ENCODE data around the gene AKR1E2. TPM values are rescaled to one million over a fixed set of nuclear protein-coding genes. Genes with fewer than 3 reads are reported as not detected.

Gene AKR1E2
- total and polyA plus RNA-seq, 2 of the 8 experiments (the other 6 are each of a cell fraction or from before 2014, with no cell fraction given) = 2.6 to 3.5 TPM

DNA sequence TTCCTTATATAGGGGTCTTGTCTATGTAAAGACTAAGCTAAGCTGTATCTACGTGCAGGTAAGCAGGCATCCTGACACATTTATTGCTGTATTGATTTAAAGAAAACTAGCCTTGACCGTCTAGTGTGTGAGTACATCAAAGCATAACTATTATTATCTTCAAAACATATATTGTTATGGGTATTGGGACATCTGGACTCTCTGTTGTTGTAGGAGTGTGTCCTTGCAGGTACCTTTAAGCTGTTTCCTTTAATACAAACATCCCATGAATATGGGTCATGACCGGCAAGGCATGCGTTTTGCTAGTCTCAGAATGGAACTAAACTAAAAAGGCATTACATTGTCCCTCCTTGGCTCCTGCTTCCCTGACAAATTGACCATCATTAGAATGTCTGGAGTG lies 35.1 kb upstream of the AKR1E2 start:
- H3K79me1 ChIP-seq (ENCODE audit: low read depth, low read length) = no peaks in the 10 kb centered on the region
- no peak for DNase-seq (ENCODE audit: low read depth in 1 of 2, low spot score in 2 of 2)
- no peak for FAIRE-seq
- no peak overlapping the region for H2AK5ac ChIP-seq (ENCODE audit: low read depth, low read length)
- ChIA-PET CTCF (ENCODE audit: partially characterized antibody) (no interaction called here), POLR2A (ENCODE audit: partially characterized antibody) (no interaction called here)
- no peaks in the 10 kb centered on the region for H3K23me2 ChIP-seq (ENCODE audit: low read depth, low read length)
- no peaks in the 10 kb centered on the region for H3K4me1 ChIP-seq (replicated peaks in 1 of 4; ENCODE audit: control insufficient read depth in 3 of 4, insufficient read depth in 4 of 4, low read length in 3 of 4)
- no peak overlapping the region for H3K27ac ChIP-seq (ENCODE audit: low read depth, low read length)
- no peak overlapping the region for H3K23ac ChIP-seq (ENCODE audit: insufficient read length)
- H3K4ac ChIP-seq (replicated peaks; ENCODE audit: insufficient read length, low read depth, low read length) = no peak overlapping the region
- H4K20me1 ChIP-seq (replicated peaks in 1 of 2; ENCODE audit: control insufficient read depth in 1 of 2, insufficient read depth in 2 of 2, low read length in 2 of 2) = no peaks in the 10 kb centered on the region
- H2BK12ac ChIP-seq (ENCODE audit: low read depth, low read length) = no peak overlapping the region
- H3K36me3 ChIP-seq (ENCODE audit: control insufficient read depth in 2 of 4, insufficient read depth in 4 of 4, low read length in 3 of 4) = no peaks in the 10 kb centered on the region
- no peaks in the 10 kb centered on the region for H3K27me3 ChIP-seq (replicated peaks in 1 of 4; ENCODE audit: control insufficient read depth in 3 of 4, extremely low read depth in 1 of 4, insufficient read depth in 3 of 4, low read length in 3 of 4)
- no peak overlapping the region for H2BK120ac ChIP-seq (replicated peaks; ENCODE audit: low read depth, low read length)
- H3K79me2 ChIP-seq (ENCODE audit: control insufficient read depth in 1 of 2, insufficient read depth in 2 of 2, low read length in 2 of 2) = no peaks in the 10 kb centered on the region
- no peak overlapping the region for H3K4me2 ChIP-seq (ENCODE audit: insufficient read depth in 1 of 2, low read depth in 2 of 2, low read length in 2 of 2)
- TF ChIP-seq TBP (IDR thresholded peaks at IDR 0.05; ENCODE audit: low read depth, low read length) = no peak
- TF ChIP-seq KDM1A (IDR thresholded peaks at IDR 0.05; ENCODE audit: borderline replicate concordance, low read length) = no peak
- TF ChIP-seq, protein P1, sequence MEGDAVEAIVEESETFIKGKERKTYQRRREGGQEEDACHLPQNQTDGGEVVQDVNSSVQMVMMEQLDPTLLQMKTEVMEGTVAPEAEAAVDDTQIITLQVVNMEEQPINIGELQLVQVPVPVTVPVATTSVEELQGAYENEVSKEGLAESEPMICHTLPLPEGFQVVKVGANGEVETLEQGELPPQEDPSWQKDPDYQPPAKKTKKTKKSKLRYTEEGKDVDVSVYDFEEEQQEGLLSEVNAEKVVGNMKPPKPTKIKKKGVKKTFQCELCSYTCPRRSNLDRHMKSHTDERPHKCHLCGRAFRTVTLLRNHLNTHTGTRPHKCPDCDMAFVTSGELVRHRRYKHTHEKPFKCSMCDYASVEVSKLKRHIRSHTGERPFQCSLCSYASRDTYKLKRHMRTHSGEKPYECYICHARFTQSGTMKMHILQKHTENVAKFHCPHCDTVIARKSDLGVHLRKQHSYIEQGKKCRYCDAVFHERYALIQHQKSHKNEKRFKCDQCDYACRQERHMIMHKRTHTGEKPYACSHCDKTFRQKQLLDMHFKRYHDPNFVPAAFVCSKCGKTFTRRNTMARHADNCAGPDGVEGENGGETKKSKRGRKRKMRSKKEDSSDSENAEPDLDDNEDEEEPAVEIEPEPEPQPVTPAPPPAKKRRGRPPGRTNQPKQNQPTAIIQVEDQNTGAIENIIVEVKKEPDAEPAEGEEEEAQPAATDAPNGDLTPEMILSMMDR (IDR thresholded peaks at IDR 0.05; ENCODE audit: control extremely low read depth in 1 of 3, insufficient read depth in 1 of 3, low read depth in 1 of 3, low read length in 3 of 3) = no peak
- no peak for TF ChIP-seq SUZ12 (IDR thresholded peaks at IDR 0.05; ENCODE audit: low read length)
- TF ChIP-seq, protein P2, sequence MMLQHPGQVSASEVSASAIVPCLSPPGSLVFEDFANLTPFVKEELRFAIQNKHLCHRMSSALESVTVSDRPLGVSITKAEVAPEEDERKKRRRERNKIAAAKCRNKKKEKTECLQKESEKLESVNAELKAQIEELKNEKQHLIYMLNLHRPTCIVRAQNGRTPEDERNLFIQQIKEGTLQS (IDR thresholded peaks at IDR 0.05; ENCODE audit: insufficient read depth, low read depth, low read length) = no peak
- no peak for TF ChIP-seq BACH1 (IDR thresholded peaks at IDR 0.05; ENCODE audit: low read length)
- TF ChIP-seq EGR1 (IDR thresholded peaks at IDR 0.05; ENCODE audit: borderline replicate concordance, low read depth, low read length) = no peak
- TF ChIP-seq JUN (IDR thresholded peaks at IDR 0.05; ENCODE audit: low read depth, low read length) = no peak
- H3K9ac ChIP-seq (replicated peaks in 1 of 4; ENCODE audit: extremely low read depth in 1 of 4, low read depth in 3 of 4, low read length in 3 of 4) = no peak overlapping the region
- no peak overlapping the region for H2BK20ac ChIP-seq (ENCODE audit: low read length)
- no peaks in the 10 kb centered on the region for H3K9me3 ChIP-seq (ENCODE audit: insufficient read depth in 2 of 2, low read depth in 1 of 2, low read length in 1 of 2)
- no peak overlapping the region for H3K18ac ChIP-seq (ENCODE audit: extremely low read depth, low read length)
- no peak overlapping the region for H2BK5ac ChIP-seq (ENCODE audit: low read depth, low read length)
- H2BK15ac ChIP-seq (ENCODE audit: low read length) = no peak overlapping the region
- no peak overlapping the region for H3K56ac ChIP-seq (replicated peaks; ENCODE audit: insufficient read length, low read depth, low read length)
- H4K8ac ChIP-seq (ENCODE audit: extremely low read depth, insufficient read depth, low read length) = no peak overlapping the region
- H3K14ac ChIP-seq (ENCODE audit: insufficient read length) = no peak overlapping the region
- no peak overlapping the region for H3K4me3 ChIP-seq (ENCODE audit: extremely low read depth in 1 of 4, insufficient read depth in 2 of 4, low read depth in 3 of 4, low read length in 4 of 4)
- no peak overlapping the region for H4K5ac ChIP-seq (ENCODE audit: insufficient read length, low read depth, low read length)
- no peak overlapping the region for H4K91ac ChIP-seq (replicated peaks; ENCODE audit: insufficient read length, low read length)
- 94% methylated on average over 4 of the region's 4 CpGs; no CpG with 5 or more reads in 1 of the 2 experiments for WGBS, 2 experiments (ENCODE audit: extremely low coverage in 1 of 2, insufficient coverage in 1 of 2, insufficient read length in 1 of 2, insufficient replicate concordance in 2 of 2, low coverage in 1 of 2, low lambda C conversion rate in 2 of 2, missing lambda C conversion rate in 1 of 2)
- H2AFZ ChIP-seq (ENCODE audit: low read length) = no peak overlapping the region
